Keratinocyte (primary cell): ENCODE data around the gene KHNYN.

Source experiments
- EZH2 ChIP-seq: IDR thresholded peaks from one replicate; pipeline ENCODE4 v1.6.1; 2012; ENCODE audit warnings: inconsistent platforms, mild to moderate bottlenecking, low read length, moderate library complexity
- TF ChIP-seq, protein P1 (sequence below), 3 experiments: IDR thresholded peaks in 1 of 3; conservative IDR thresholded peaks in 1 of 3; optimal IDR thresholded peaks in 1 of 3; 2 replicates in 2 of 3; 3 replicates in 1 of 3; pipeline versions ENCODE3 to v1.5.1; 2011; ENCODE audit warnings: low read length in 3 of 3, mild to moderate bottlenecking in 3 of 3, moderate library complexity in 2 of 3, control low read depth in 1 of 3, inconsistent platforms in 1 of 3; ENCODE audit not compliant: insufficient read depth in 2 of 3; ENCODE audit errors: extremely low read depth in 1 of 3

DNA sequence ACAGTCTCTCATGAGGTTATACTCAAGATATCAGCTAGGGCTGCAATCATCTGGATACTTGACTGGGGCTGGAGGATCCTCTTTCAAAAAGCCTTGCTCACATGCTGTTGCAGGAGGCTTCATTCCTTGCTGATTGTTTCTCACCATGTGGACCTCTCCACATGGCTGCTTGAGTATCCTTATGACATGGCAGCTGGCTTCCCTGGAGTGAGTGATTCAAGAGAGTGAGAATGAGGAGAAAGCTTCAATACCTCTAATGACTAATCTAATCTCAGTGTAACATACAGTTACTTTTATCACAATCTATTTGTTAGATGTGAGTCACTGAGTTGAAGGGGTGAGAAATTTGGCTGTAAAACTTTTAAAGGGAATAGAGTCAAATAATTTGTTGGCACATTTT, 27.2 kb downstream of the KHNYN start:
- TF ChIP-seq, protein P1, sequence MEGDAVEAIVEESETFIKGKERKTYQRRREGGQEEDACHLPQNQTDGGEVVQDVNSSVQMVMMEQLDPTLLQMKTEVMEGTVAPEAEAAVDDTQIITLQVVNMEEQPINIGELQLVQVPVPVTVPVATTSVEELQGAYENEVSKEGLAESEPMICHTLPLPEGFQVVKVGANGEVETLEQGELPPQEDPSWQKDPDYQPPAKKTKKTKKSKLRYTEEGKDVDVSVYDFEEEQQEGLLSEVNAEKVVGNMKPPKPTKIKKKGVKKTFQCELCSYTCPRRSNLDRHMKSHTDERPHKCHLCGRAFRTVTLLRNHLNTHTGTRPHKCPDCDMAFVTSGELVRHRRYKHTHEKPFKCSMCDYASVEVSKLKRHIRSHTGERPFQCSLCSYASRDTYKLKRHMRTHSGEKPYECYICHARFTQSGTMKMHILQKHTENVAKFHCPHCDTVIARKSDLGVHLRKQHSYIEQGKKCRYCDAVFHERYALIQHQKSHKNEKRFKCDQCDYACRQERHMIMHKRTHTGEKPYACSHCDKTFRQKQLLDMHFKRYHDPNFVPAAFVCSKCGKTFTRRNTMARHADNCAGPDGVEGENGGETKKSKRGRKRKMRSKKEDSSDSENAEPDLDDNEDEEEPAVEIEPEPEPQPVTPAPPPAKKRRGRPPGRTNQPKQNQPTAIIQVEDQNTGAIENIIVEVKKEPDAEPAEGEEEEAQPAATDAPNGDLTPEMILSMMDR (optimal IDR thresholded peaks at IDR 0.05 in 1 of 3, IDR thresholded peaks at IDR 0.05 in 1 of 3, conservative IDR thresholded peaks at IDR 0.05 in 1 of 3; ENCODE audit: extremely low read depth in 1 of 3, insufficient read depth in 2 of 3, low read length in 3 of 3) = no peak
- TF ChIP-seq EZH2 = no peak
